Mucosa of descending colon (tissue), 3 donors: ENCODE measurements around the gene DAAM2. TPM values are rescaled to one million over a fixed set of nuclear protein-coding genes. Genes with fewer than 3 reads are reported as not detected.

Experiments
- ATAC-seq: fragments of 200-7000 bp; cut with Tn5 transposase; one replicate; pipeline ENCODE4 v1.9.1; 2020; ENCODE audit warnings: mild to moderate bottlenecking, moderate library complexity
- DNase-seq, 3 donors: peaks; one replicate each; pipeline ENCODE4 v3.0.0-alpha.2; 2020
- H3K36me3 ChIP-seq: fragments of 200-600 bp; one replicate; pipeline ENCODE4 v1.8.0; 2021; ENCODE audit warnings: low read depth, mild to moderate bottlenecking
- H3K4me1 ChIP-seq: fragments of 200-600 bp; one replicate; pipeline ENCODE4 v1.8.0; 2021; ENCODE audit warnings: low read depth, mild to moderate bottlenecking
- H3K4me3 ChIP-seq: fragments of 200-600 bp; one replicate; pipeline ENCODE4 v1.8.0; 2021; ENCODE audit warnings: mild to moderate bottlenecking
- H3K9me3 ChIP-seq: fragments of 200-600 bp; one replicate; pipeline ENCODE4 v1.8.0; 2021; ENCODE audit warnings: mild to moderate bottlenecking
- CTCF ChIP-seq: fragments of 200-600 bp; IDR thresholded peaks from one replicate; pipeline ENCODE4 v1.8.0; 2022; ENCODE audit warnings: antibody characterized with exemption, mild to moderate bottlenecking
- intact Hi-C, 2 donors: fragments of 100-400 bp; cut with DNase I in 1 of 2; cut with micrococcal nuclease in 1 of 2; formaldehyde crosslinking; loops; one replicate each; pipeline versions ENCODE4 v1.11.0 to v1.11.1; 2022; cut with DNase I, micrococcal nuclease
- total RNA-seq, 3 donors: library from RNA; stranded (reverse); fragmentation: NEBNext Ultra II Directional in 2 of 3; extraction: Animal tissue kit (Norgen Biotek cat#: 25700) in 2 of 3; gene quantifications; one replicate each; pipeline versions ENCODE4 v1.2.1 to v1.2.4, GENCODE V29; 2021 to 2023
- donor health status: DM: no; HTN: no; CAD: no; lungs with moderate emphysema.
- donor health status: DM: no; HTN: no; CAD: no.
- donor health status: DM: no; HTN: yes; CAD: no.

The DAAM2 gene
- total RNA-seq, 3 donors from 2014 or later = 6.1 to 27.8 (median 9.1) TPM

- Histone ChIP-seq H3K36me3 (no peaks in the 10 kb centered on the region), H3K4me1 (no peaks in the 10 kb centered on the region), H3K4me3 (no peak overlapping the region), H3K9me3 (no peaks in the 10 kb centered on the region)
- TF ChIP-seq CTCF = no peak
- DNase-seq (no peak), ATAC-seq (no peak)
- intact Hi-C loops = no loop called here
These were observed 42.7 kb downstream of the DAAM2 start for GRCh38 chr6:39834866-39835265.

- no peaks in the 10 kb centered on the region for H3K4me1 ChIP-seq
- H3K4me3 ChIP-seq = no peak overlapping the region
- no peaks in the 10 kb centered on the region for H3K36me3 ChIP-seq
- intact Hi-C loops = no loop called here
- no peak for TF ChIP-seq CTCF
- H3K9me3 ChIP-seq = no peaks in the 10 kb centered on the region
- DNase-seq (no peak), ATAC-seq (no peak)
These were observed 43.7 kb downstream of the DAAM2 start for GRCh38 chr6:39835821-39836295.

GRCh38 chr6:39836606-39837005, 44.4 kb downstream of the DAAM2 start:
- H3K9me3 ChIP-seq = no peaks in the 10 kb centered on the region
- no peak overlapping the region for H3K4me3 ChIP-seq
- ATAC-seq (no peak), DNase-seq (no peak)
- intact Hi-C loops = no loop called here
- no peak for TF ChIP-seq CTCF
- no peaks in the 10 kb centered on the region for H3K36me3 ChIP-seq
- no peaks in the 10 kb centered on the region for H3K4me1 ChIP-seq

- no peak overlapping the region for H3K4me3 ChIP-seq
- no peaks in the 10 kb centered on the region for H3K36me3 ChIP-seq
- TF ChIP-seq CTCF = no peak
- no peaks in the 10 kb centered on the region for H3K4me1 ChIP-seq
- no peak for ATAC-seq
- DNase-seq = no peak
- H3K9me3 ChIP-seq = no peaks in the 10 kb centered on the region
- intact Hi-C loops = no loop called here
These were observed 47.3 kb downstream of the DAAM2 start for GRCh38 chr6:39839445-39839844.

GRCh38 chr6:39840781-39841180, 48.6 kb downstream of the DAAM2 start:
- intact Hi-C loops = no loop called here
- ATAC-seq (no peak), DNase-seq (no peak)
- no peak overlapping the region for H3K4me3 ChIP-seq
- no peaks in the 10 kb centered on the region for H3K4me1 ChIP-seq
- TF ChIP-seq CTCF = no peak
- no peaks in the 10 kb centered on the region for H3K9me3 ChIP-seq
- no peaks in the 10 kb centered on the region for H3K36me3 ChIP-seq

- no peak for TF ChIP-seq CTCF
- no peak overlapping the region for H3K4me3 ChIP-seq
- DNase-seq (no peak), ATAC-seq (no peak)
- no peaks in the 10 kb centered on the region for H3K9me3 ChIP-seq
- no peaks in the 10 kb centered on the region for H3K36me3 ChIP-seq
- H3K4me1 ChIP-seq = no peaks in the 10 kb centered on the region
- intact Hi-C loops = no loop called here
These were observed 49.1 kb downstream of the DAAM2 start for GRCh38 chr6:39841291-39841690.
